GM12873 (cell line): ENCODE results near the gene LRMDA.

Experiments used
- CTCF ChIP-seq: IDR thresholded peaks from 2 replicates; pipeline ENCODE4 v1.5.1; 2012; ENCODE audit warnings: low read depth, mild to moderate bottlenecking, moderate library complexity, low read length, control low read depth; ENCODE audit not compliant: insufficient read depth; ENCODE audit errors: missing control alignments

LRMDA gene

GRCh38 chr10:75877877-75878276, 446.5 kb downstream of the LRMDA start:
- TF ChIP-seq CTCF, result no peak

GRCh38 chr10:75878586-75878985, 447.2 kb downstream of the LRMDA start:
- TF ChIP-seq CTCF, result no peak

GRCh38 chr10:75880031-75880775, 448.8 kb downstream of the LRMDA start:
- no peak for TF ChIP-seq CTCF

GRCh38 chr10:75883081-75884072, 452.0 kb downstream of the LRMDA start:
- TF ChIP-seq CTCF, result no peak

GRCh38 chr10:75884808-75885207, 453.4 kb downstream of the LRMDA start:
- no peak for TF ChIP-seq CTCF

GRCh38 chr10:75887369-75887768, 455.9 kb downstream of the LRMDA start:
- no peak for TF ChIP-seq CTCF

GRCh38 chr10:75887992-75888680, 456.7 kb downstream of the LRMDA start:
- no peak for TF ChIP-seq CTCF
